Effector CD4-positive, alpha-beta T cell (primary cell): ENCODE results near the gene TFB2M.
"Not testable (repeated sequence)": the region's sequence is repeated elsewhere in the genome, so short reads cannot be mapped to it uniquely, and the experiment has no call there.

Experiments used
- DNase-seq: peaks from one replicate; pipeline ENCODE4 v3.0.0-alpha.2; 2020

TFB2M gene

GRCh38 chr1:246582301-246583055 is 16.4 kb upstream of the TFB2M start:
- DNase-seq: no peak

GRCh38 chr1:246580497-246581370 is 14.7 kb upstream of the TFB2M start:
- no peak for DNase-seq

- DNase-seq: no peak
Observed at GRCh38 chr1:246579818-246580217, 13.8 kb upstream of the TFB2M start.

- no peak for DNase-seq
Observed at GRCh38 chr1:246577720-246578106, 11.7 kb upstream of the TFB2M start.

- no peak for DNase-seq
Observed at GRCh38 chr1:246577082-246577719, 11.1 kb upstream of the TFB2M start.

GRCh38 chr1:246576709-246577032 is 10.6 kb upstream of the TFB2M start:
- DNase-seq: no peak

GRCh38 chr1:246573491-246573890 is 7.4 kb upstream of the TFB2M start:
- no peak for DNase-seq

- DNase-seq: no peak
Observed at GRCh38 chr1:246572785-246573184, 6.7 kb upstream of the TFB2M start.

- DNase-seq: no peak
Observed at GRCh38 chr1:246571953-246572352, 5.9 kb upstream of the TFB2M start.

GRCh38 chr1:246571309-246571708 is 5.2 kb upstream of the TFB2M start:
- not testable (repeated sequence) for DNase-seq

- DNase-seq: peak; percentile 30
Observed at GRCh38 chr1:246569248-246570238, 3.5 kb upstream of the TFB2M start.

GRCh38 chr1:246567646-246568235 is 1.7 kb upstream of the TFB2M start:
- no peak for DNase-seq

GRCh38 chr1:246566813-246567645 is 968 bp upstream of the TFB2M start:
- DNase-seq: no peak

- no peak for DNase-seq
Observed at GRCh38 chr1:246565751-246566127, 322 bp downstream of the TFB2M start.

- no peak for DNase-seq
Observed at GRCh38 chr1:246564839-246565750, 966 bp downstream of the TFB2M start.

GRCh38 chr1:246560833-246561232 is 5.2 kb downstream of the TFB2M start:
- not testable (repeated sequence) for DNase-seq

GRCh38 chr1:246559310-246559709 is 6.8 kb downstream of the TFB2M start:
- DNase-seq: no peak

- DNase-seq: no peak
Observed at GRCh38 chr1:246558041-246558440, 8.0 kb downstream of the TFB2M start.

GRCh38 chr1:246554201-246554600 is 11.9 kb downstream of the TFB2M start:
- no peak for DNase-seq

- DNase-seq: no peak
Observed at GRCh38 chr1:246552110-246552509, 14.0 kb downstream of the TFB2M start.
